Measurements from ENCODE around the gene LRRC4B. TPM values are rescaled to one million over a fixed set of nuclear protein-coding genes. Genes with fewer than 3 reads are reported as not detected.

Gene LRRC4B
- polyA plus RNA-seq, 1 of the 3 experiments (the other 2 are of a cell fraction): 6.9 TPM

DNA sequence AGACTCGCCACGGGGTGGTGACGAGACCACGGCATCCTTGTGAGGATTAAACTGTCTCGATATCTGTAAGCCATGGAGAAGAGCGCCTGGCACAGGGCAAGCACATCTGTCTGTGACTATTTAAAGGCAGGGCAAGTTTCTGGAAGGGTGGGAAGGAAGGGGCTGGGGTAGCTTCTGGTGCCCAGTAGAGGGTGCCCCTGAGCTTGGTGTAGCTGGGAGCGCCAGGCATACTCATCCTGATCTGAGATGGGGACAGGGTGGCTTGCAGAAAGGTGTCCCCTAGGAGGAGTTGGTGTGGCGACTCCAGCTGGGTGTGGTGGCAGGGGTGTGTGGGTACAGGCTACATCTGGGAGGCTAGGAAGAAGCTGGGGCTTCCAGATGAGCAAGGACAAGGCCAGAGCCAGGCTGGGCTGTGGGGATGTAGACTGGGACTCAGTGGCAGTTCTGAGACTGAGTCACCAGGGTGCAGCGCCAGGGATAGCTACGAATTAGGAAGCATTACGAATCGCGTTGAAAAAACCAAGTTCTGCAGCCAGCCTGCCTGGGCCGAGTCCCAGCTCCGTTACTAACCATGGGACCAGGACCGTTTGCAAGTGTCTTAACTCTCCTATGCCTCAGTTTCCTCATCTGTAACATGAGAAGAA is 31.5 kb downstream of the LRRC4B start:
- H3K4me1 ChIP-seq (ENCODE audit: control insufficient read depth in 1 of 2, insufficient read depth in 2 of 2, low read depth in 1 of 2, low read length in 1 of 2): peaks cover 0 to 3% of the 10 kb centered on the region in 2 experiments; a peak in 1 of 4 replicates
- no peak for DNase-seq
- no peak overlapping the region for H3K9ac ChIP-seq
- no peaks in the 10 kb centered on the region; the same call in 1 of the 2 replicates for H3K9me3 ChIP-seq
- H3K36me3 ChIP-seq (replicated peaks in 1 of 2; ENCODE audit: control insufficient read depth in 1 of 2, insufficient read depth in 2 of 2, low read length in 1 of 2): peaks cover 0 to 13% of the 10 kb centered on the region in 2 experiments
- no peaks in the 10 kb centered on the region for H3K27me3 ChIP-seq (ENCODE audit: insufficient read depth)
- no peak overlapping the region for H2AFZ ChIP-seq (ENCODE audit: low read depth)
- WGBS (ENCODE audit: low lambda C conversion rate): 88% methylated on average over 16 of the region's 16 CpGs
- no peaks in the 10 kb centered on the region for H3K9me2 ChIP-seq
- H3K27ac ChIP-seq (ENCODE audit: low read depth in 2 of 2, low read length in 1 of 2): no peak overlapping the region
- H3K79me2 ChIP-seq (ENCODE audit: insufficient read depth): no peaks in the 10 kb centered on the region
- H3K4me3 ChIP-seq (ENCODE audit: low read depth in 2 of 2, low read length in 1 of 2): no peak overlapping the region
- no peak overlapping the region for H3K4me2 ChIP-seq
- H3F3A ChIP-seq (replicated peaks; ENCODE audit: insufficient read depth): no peaks in the 10 kb centered on the region
- H4K20me1 ChIP-seq (ENCODE audit: insufficient read depth): no peaks in the 10 kb centered on the region
- no peak for TF ChIP-seq SIN3A (IDR thresholded peaks at IDR 0.05; ENCODE audit: borderline replicate concordance, low read depth, low read length)
- TF ChIP-seq, protein P1, sequence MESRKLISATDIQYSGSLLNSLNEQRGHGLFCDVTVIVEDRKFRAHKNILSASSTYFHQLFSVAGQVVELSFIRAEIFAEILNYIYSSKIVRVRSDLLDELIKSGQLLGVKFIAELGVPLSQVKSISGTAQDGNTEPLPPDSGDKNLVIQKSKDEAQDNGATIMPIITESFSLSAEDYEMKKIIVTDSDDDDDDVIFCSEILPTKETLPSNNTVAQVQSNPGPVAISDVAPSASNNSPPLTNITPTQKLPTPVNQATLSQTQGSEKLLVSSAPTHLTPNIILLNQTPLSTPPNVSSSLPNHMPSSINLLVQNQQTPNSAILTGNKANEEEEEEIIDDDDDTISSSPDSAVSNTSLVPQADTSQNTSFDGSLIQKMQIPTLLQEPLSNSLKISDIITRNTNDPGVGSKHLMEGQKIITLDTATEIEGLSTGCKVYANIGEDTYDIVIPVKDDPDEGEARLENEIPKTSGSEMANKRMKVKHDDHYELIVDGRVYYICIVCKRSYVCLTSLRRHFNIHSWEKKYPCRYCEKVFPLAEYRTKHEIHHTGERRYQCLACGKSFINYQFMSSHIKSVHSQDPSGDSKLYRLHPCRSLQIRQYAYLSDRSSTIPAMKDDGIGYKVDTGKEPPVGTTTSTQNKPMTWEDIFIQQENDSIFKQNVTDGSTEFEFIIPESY (IDR thresholded peaks at IDR 0.05; ENCODE audit: borderline replicate concordance, low read depth): no peak
- TF ChIP-seq TCF12 (IDR thresholded peaks at IDR 0.05): no peak
- TF ChIP-seq MEF2A (IDR thresholded peaks at IDR 0.05; ENCODE audit: borderline replicate concordance, low read depth): no peak
- no peak for TF ChIP-seq TEAD4 (IDR thresholded peaks at IDR 0.05; ENCODE audit: borderline replicate concordance, insufficient read depth)
- TF ChIP-seq REST (IDR thresholded peaks at IDR 0.05; ENCODE audit: low read depth, low read length): no peak
- no peak for TF ChIP-seq NFIC (IDR thresholded peaks at IDR 0.05; ENCODE audit: borderline replicate concordance)
- no peak for TF ChIP-seq EP300 (IDR thresholded peaks at IDR 0.05; ENCODE audit: borderline replicate concordance in 1 of 2, low read depth in 1 of 2, low read length in 1 of 2)
- TF ChIP-seq NRF1 (IDR thresholded peaks at IDR 0.05; ENCODE audit: low read depth, low read length): no peak
- no peak for TF ChIP-seq CHD2 (IDR thresholded peaks at IDR 0.05; ENCODE audit: low read length, partially characterized antibody)
- TF ChIP-seq FOSL2 (IDR thresholded peaks at IDR 0.05; ENCODE audit: borderline replicate concordance, low read depth): no peak
- TF ChIP-seq, protein P2, sequence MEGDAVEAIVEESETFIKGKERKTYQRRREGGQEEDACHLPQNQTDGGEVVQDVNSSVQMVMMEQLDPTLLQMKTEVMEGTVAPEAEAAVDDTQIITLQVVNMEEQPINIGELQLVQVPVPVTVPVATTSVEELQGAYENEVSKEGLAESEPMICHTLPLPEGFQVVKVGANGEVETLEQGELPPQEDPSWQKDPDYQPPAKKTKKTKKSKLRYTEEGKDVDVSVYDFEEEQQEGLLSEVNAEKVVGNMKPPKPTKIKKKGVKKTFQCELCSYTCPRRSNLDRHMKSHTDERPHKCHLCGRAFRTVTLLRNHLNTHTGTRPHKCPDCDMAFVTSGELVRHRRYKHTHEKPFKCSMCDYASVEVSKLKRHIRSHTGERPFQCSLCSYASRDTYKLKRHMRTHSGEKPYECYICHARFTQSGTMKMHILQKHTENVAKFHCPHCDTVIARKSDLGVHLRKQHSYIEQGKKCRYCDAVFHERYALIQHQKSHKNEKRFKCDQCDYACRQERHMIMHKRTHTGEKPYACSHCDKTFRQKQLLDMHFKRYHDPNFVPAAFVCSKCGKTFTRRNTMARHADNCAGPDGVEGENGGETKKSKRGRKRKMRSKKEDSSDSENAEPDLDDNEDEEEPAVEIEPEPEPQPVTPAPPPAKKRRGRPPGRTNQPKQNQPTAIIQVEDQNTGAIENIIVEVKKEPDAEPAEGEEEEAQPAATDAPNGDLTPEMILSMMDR (IDR thresholded peaks at IDR 0.05): no peak
- TF ChIP-seq FOXJ3 (CRISPR knock-in tag; IDR thresholded peaks at IDR 0.05): no peak
- TF ChIP-seq, protein P3, sequence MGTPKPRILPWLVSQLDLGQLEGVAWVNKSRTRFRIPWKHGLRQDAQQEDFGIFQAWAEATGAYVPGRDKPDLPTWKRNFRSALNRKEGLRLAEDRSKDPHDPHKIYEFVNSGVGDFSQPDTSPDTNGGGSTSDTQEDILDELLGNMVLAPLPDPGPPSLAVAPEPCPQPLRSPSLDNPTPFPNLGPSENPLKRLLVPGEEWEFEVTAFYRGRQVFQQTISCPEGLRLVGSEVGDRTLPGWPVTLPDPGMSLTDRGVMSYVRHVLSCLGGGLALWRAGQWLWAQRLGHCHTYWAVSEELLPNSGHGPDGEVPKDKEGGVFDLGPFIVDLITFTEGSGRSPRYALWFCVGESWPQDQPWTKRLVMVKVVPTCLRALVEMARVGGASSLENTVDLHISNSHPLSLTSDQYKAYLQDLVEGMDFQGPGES (IDR thresholded peaks at IDR 0.05; ENCODE audit: low read depth, low read length): no peak
- TF ChIP-seq EZH2phosphoT487 (IDR thresholded peaks at IDR 0.05; ENCODE audit: borderline replicate concordance, low read depth): no peak
- TF ChIP-seq ELF1 (IDR thresholded peaks at IDR 0.05): no peak
- TF ChIP-seq TAF1 (IDR thresholded peaks at IDR 0.05; ENCODE audit: borderline replicate concordance, low read depth, low read length): no peak
- TF ChIP-seq MAX (IDR thresholded peaks at IDR 0.05; ENCODE audit: low read depth): no peak
- CTCF ChIA-PET: interaction anchor here (0.6 to 10.5 kb wide), 24 partner anchors 8 to 247 kb away, joined by 3 to 170 read pairs (median 7); partner anchors contain the start of gene JOSD2
- POLR2A ChIA-PET: no interaction called here

Data from SK-N-SH (cell line).